ENCODE data around the gene MCOLN2.

DNA sequence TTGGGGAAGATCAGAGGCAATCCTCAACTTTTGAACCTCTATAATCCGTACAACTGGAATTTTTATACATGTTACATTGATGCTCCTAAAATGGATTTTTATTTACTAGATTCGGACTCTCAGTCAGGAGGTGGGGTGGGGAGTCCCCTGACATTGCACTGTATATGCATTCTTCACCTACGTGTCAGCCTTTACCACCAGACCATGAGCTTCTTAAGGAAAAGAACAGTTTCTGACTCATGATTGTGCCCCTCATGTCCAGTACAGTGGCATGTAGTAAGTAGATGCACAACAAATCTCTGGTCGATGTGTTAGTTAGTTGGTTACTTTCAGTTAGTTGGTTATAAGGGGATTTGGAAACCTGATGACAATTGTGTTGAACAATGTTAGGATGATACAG, 119.3 kb downstream of the MCOLN2 start:
- TF ChIP-seq RAD21 (IDR thresholded peaks at IDR 0.05 in 1 of 2, conservative IDR thresholded peaks at IDR 0.05 in 1 of 2; ENCODE audit: low read depth in 2 of 2, low read length in 2 of 2) (no peak), POLR2A (IDR thresholded peaks at IDR 0.05; ENCODE audit: control extremely low read depth in 1 of 2, low read depth in 2 of 2, low read length in 2 of 2) (no peak), SP2 (IDR thresholded peaks at IDR 0.05; ENCODE audit: low read length) (no peak), JUN (IDR thresholded peaks at IDR 0.05; ENCODE audit: low read depth, low read length) (no peak), TAF1 (IDR thresholded peaks at IDR 0.05; ENCODE audit: low read depth, low read length) (no peak)

All from H1 (cell line).